ENCODE data around the gene CACHD1.

Gene CACHD1

GRCh38 chr1:64427879-64428278 lies 42.0 kb upstream of the CACHD1 start:
- H3K4me3 ChIP-seq (ENCODE audit: low read depth, low read length): no peak overlapping the region
- no peak for DNase-seq (ENCODE audit: low read depth, low spot score)
- TF ChIP-seq CTCF (IDR thresholded peaks at IDR 0.05; ENCODE audit: insufficient read depth, low read length, missing control alignments): no peak
- ChIA-PET POLR2A (no interaction called here), CTCF (no interaction called here)

GRCh38 chr1:64433308-64433707 lies 36.6 kb upstream of the CACHD1 start:
- DNase-seq (ENCODE audit: low read depth, low spot score): no peak
- H3K4me3 ChIP-seq (ENCODE audit: low read depth, low read length): no peak overlapping the region
- CTCF ChIA-PET: no interaction called here
- POLR2A ChIA-PET: no interaction called here
- no peak for TF ChIP-seq CTCF (IDR thresholded peaks at IDR 0.05; ENCODE audit: insufficient read depth, low read length, missing control alignments)

- H3K4me3 ChIP-seq (ENCODE audit: low read depth, low read length): no peak overlapping the region
- POLR2A ChIA-PET: no interaction called here
- no peak for DNase-seq (ENCODE audit: low read depth, low spot score)
- CTCF ChIA-PET: no interaction called here
- TF ChIP-seq CTCF (IDR thresholded peaks at IDR 0.05; ENCODE audit: insufficient read depth, low read length, missing control alignments): no peak
Measured at GRCh38 chr1:64433747-64434146, 36.2 kb upstream of the CACHD1 start.

GRCh38 chr1:64435000-64435399 lies 34.9 kb upstream of the CACHD1 start:
- no peak for TF ChIP-seq CTCF (IDR thresholded peaks at IDR 0.05; ENCODE audit: insufficient read depth, low read length, missing control alignments)
- POLR2A ChIA-PET: no interaction called here
- CTCF ChIA-PET: no interaction called here
- H3K4me3 ChIP-seq (ENCODE audit: low read depth, low read length): no peak overlapping the region
- DNase-seq (ENCODE audit: low read depth, low spot score): no peak

GRCh38 chr1:64437453-64437852 lies 32.5 kb upstream of the CACHD1 start:
- ChIA-PET POLR2A (no interaction called here), CTCF (no interaction called here)
- no peak overlapping the region for H3K4me3 ChIP-seq (ENCODE audit: low read depth, low read length)
- no peak for TF ChIP-seq CTCF (IDR thresholded peaks at IDR 0.05; ENCODE audit: insufficient read depth, low read length, missing control alignments)
- DNase-seq (ENCODE audit: low read depth, low spot score): no peak

- no peak for TF ChIP-seq CTCF (IDR thresholded peaks at IDR 0.05; ENCODE audit: insufficient read depth, low read length, missing control alignments)
- ChIA-PET POLR2A (no interaction called here), CTCF (no interaction called here)
- DNase-seq (ENCODE audit: low read depth, low spot score): no peak
- no peak overlapping the region for H3K4me3 ChIP-seq (ENCODE audit: low read depth, low read length)
Measured at GRCh38 chr1:64440183-64440826, 29.6 kb upstream of the CACHD1 start.

Measured in AG04449 (cell line).